ENCODE measurements around the gene RECK. TPM values are rescaled to one million over a fixed set of nuclear protein-coding genes. Genes with fewer than 3 reads are reported as not detected.

RECK gene
- total and polyA plus RNA-seq, 4 donors: 6.0 to 34.1 (median 24.4) TPM

- no peak overlapping the region for H3K4me3 ChIP-seq (ENCODE audit: low read length in 2 of 2)
- DNase-seq (no peak), ATAC-seq (ENCODE audit: low FRiP score) (no peak)
- H3K27ac ChIP-seq (ENCODE audit: low read depth in 1 of 2, low read length in 2 of 2): no peak overlapping the region
- no peaks in the 10 kb centered on the region for H3K9me3 ChIP-seq (ENCODE audit: control insufficient read depth, low read length)
- WGBS, 2 donors: 49 to 55% methylated on average over 2 of the region's 2 CpGs
- peaks cover 0 to 5% of the 10 kb centered on the region in 2 donors for H3K4me1 ChIP-seq (ENCODE audit: control insufficient read depth in 1 of 2, insufficient read depth in 2 of 2, low read length in 2 of 2)
- no peaks in the 10 kb centered on the region for H3K27me3 ChIP-seq (ENCODE audit: control insufficient read depth in 1 of 2, insufficient read depth in 2 of 2, low read length in 1 of 2)
- intact Hi-C loops (cut with DNase I): no loop called here
- H3K36me3 ChIP-seq (ENCODE audit: control insufficient read depth in 1 of 2, insufficient read depth in 2 of 2, low read length in 1 of 2): no peaks in the 10 kb centered on the region
These were observed 8.9 kb downstream of the RECK start for GRCh38 chr9:36045610-36046009.

GRCh38 chr9:36046923-36047322 lies 10.2 kb downstream of the RECK start:
- Histone ChIP-seq H3K27me3 (ENCODE audit: control insufficient read depth in 1 of 2, insufficient read depth in 2 of 2, low read length in 1 of 2) (no peaks in the 10 kb centered on the region), H3K9me3 (ENCODE audit: control insufficient read depth, low read length) (no peaks in the 10 kb centered on the region), H3K4me1 (ENCODE audit: control insufficient read depth in 1 of 2, insufficient read depth in 2 of 2, low read length in 2 of 2) (no peaks in the 10 kb centered on the region), H3K36me3 (ENCODE audit: control insufficient read depth in 1 of 2, insufficient read depth in 2 of 2, low read length in 1 of 2) (no peaks in the 10 kb centered on the region), H3K27ac (ENCODE audit: low read depth in 1 of 2, low read length in 2 of 2) (no peak overlapping the region), H3K4me3 (ENCODE audit: low read length in 2 of 2) (no peak overlapping the region)
- ATAC-seq (ENCODE audit: low FRiP score) (no peak), DNase-seq (no peak)
- 72 to 80% methylated on average over 2 of the region's 2 CpGs for WGBS, 2 donors
- intact Hi-C loops (cut with DNase I): no loop called here

GRCh38 chr9:36049408-36049807 lies 12.7 kb downstream of the RECK start:
- ATAC-seq (ENCODE audit: low FRiP score) (no peak), DNase-seq (no peak)
- Histone ChIP-seq H3K36me3 (ENCODE audit: control insufficient read depth in 1 of 2, insufficient read depth in 2 of 2, low read length in 1 of 2) (no peaks in the 10 kb centered on the region), H3K4me3 (ENCODE audit: low read length in 2 of 2) (no peak overlapping the region), H3K27ac (ENCODE audit: low read depth in 1 of 2, low read length in 2 of 2) (no peak overlapping the region), H3K4me1 (ENCODE audit: control insufficient read depth in 1 of 2, insufficient read depth in 2 of 2, low read length in 2 of 2) (no peaks in the 10 kb centered on the region), H3K9me3 (ENCODE audit: control insufficient read depth, low read length) (no peaks in the 10 kb centered on the region), H3K27me3 (ENCODE audit: control insufficient read depth in 1 of 2, insufficient read depth in 2 of 2, low read length in 1 of 2) (no peaks in the 10 kb centered on the region)
- WGBS, 2 donors: 73 to 88% methylated on average over 4 of the region's 4 CpGs
- intact Hi-C loops (cut with DNase I): no loop called here

- intact Hi-C loops (cut with DNase I): no loop called here
- DNase-seq: no peak
- 89% methylated on average over 3 of the region's 3 CpGs for WGBS, 2 donors
- Histone ChIP-seq H3K4me3 (ENCODE audit: low read length in 2 of 2) (no peak overlapping the region), H3K27ac (ENCODE audit: low read depth in 1 of 2, low read length in 2 of 2) (no peak overlapping the region), H3K9me3 (ENCODE audit: control insufficient read depth, low read length) (no peaks in the 10 kb centered on the region), H3K4me1 (ENCODE audit: control insufficient read depth in 1 of 2, insufficient read depth in 2 of 2, low read length in 2 of 2) (no peaks in the 10 kb centered on the region), H3K27me3 (ENCODE audit: control insufficient read depth in 1 of 2, insufficient read depth in 2 of 2, low read length in 1 of 2) (no peaks in the 10 kb centered on the region), H3K36me3 (ENCODE audit: control insufficient read depth in 1 of 2, insufficient read depth in 2 of 2, low read length in 1 of 2) (no peaks in the 10 kb centered on the region)
- no peak for ATAC-seq (ENCODE audit: low FRiP score)
These were observed 13.8 kb downstream of the RECK start for GRCh38 chr9:36050476-36050875.

- Histone ChIP-seq H3K27ac (ENCODE audit: low read depth in 1 of 2, low read length in 2 of 2) (no peak overlapping the region), H3K9me3 (ENCODE audit: control insufficient read depth, low read length) (no peaks in the 10 kb centered on the region), H3K27me3 (ENCODE audit: control insufficient read depth in 1 of 2, insufficient read depth in 2 of 2, low read length in 1 of 2) (no peaks in the 10 kb centered on the region), H3K36me3 (ENCODE audit: control insufficient read depth in 1 of 2, insufficient read depth in 2 of 2, low read length in 1 of 2) (no peaks in the 10 kb centered on the region), H3K4me3 (ENCODE audit: low read length in 2 of 2) (no peak overlapping the region), H3K4me1 (ENCODE audit: control insufficient read depth in 1 of 2, insufficient read depth in 2 of 2, low read length in 2 of 2) (no peaks in the 10 kb centered on the region)
- ATAC-seq (ENCODE audit: low FRiP score) (no peak), DNase-seq (no peak)
- 85 to 90% methylated on average over 2 of the region's 2 CpGs for WGBS, 2 donors
- intact Hi-C loops (cut with DNase I): no loop called here
These were observed 14.6 kb downstream of the RECK start for GRCh38 chr9:36051317-36051716.

GRCh38 chr9:36053971-36054370 lies 17.3 kb downstream of the RECK start:
- no peak for ATAC-seq (ENCODE audit: low FRiP score)
- WGBS, 2 donors: 73 to 78% methylated on average over 3 of the region's 3 CpGs

GRCh38 chr9:36056896-36057295 lies 20.2 kb downstream of the RECK start:
- Histone ChIP-seq H3K9me3 (ENCODE audit: control insufficient read depth, low read length) (no peaks in the 10 kb centered on the region), H3K4me3 (ENCODE audit: low read length in 2 of 2) (no peak overlapping the region), H3K27me3 (ENCODE audit: control insufficient read depth in 1 of 2, insufficient read depth in 2 of 2, low read length in 1 of 2) (no peaks in the 10 kb centered on the region), H3K27ac (ENCODE audit: low read depth in 1 of 2, low read length in 2 of 2) (no peak overlapping the region), H3K4me1 (ENCODE audit: control insufficient read depth in 1 of 2, insufficient read depth in 2 of 2, low read length in 2 of 2) (no peaks in the 10 kb centered on the region), H3K36me3 (ENCODE audit: control insufficient read depth in 1 of 2, insufficient read depth in 2 of 2, low read length in 1 of 2) (no peaks in the 10 kb centered on the region)
- intact Hi-C loops (cut with DNase I): no loop called here
- WGBS, 2 donors: 68 to 73% methylated on average over 3 of the region's 3 CpGs
- ATAC-seq (ENCODE audit: low FRiP score): no peak
- DNase-seq: no peak

More at GRCh38 chr9:36053971-36054370, 17.3 kb downstream of the RECK start:
- no peaks in the 10 kb centered on the region for H3K27me3 ChIP-seq (ENCODE audit: control insufficient read depth in 1 of 2, insufficient read depth in 2 of 2, low read length in 1 of 2)
- H3K4me1 ChIP-seq (ENCODE audit: control insufficient read depth in 1 of 2, insufficient read depth in 2 of 2, low read length in 2 of 2): no peaks in the 10 kb centered on the region
- no peaks in the 10 kb centered on the region for H3K9me3 ChIP-seq (ENCODE audit: control insufficient read depth, low read length)
- no peak overlapping the region for H3K27ac ChIP-seq (ENCODE audit: low read depth in 1 of 2, low read length in 2 of 2)
- no peaks in the 10 kb centered on the region for H3K36me3 ChIP-seq (ENCODE audit: control insufficient read depth in 1 of 2, insufficient read depth in 2 of 2, low read length in 1 of 2)
- intact Hi-C loops (cut with DNase I): no loop called here
- H3K4me3 ChIP-seq (ENCODE audit: low read length in 2 of 2): no peak overlapping the region
- no peak for DNase-seq

GRCh38 chr9:36063804-36064447 lies 27.2 kb downstream of the RECK start:
- intact Hi-C loops (cut with DNase I): no loop called here
- ATAC-seq (ENCODE audit: low FRiP score): no peak
- 92 to 95% methylated on average over 2 of the region's 2 CpGs for WGBS, 2 donors
- DNase-seq: no peak
- no peaks in the 10 kb centered on the region for H3K27me3 ChIP-seq (ENCODE audit: control insufficient read depth in 1 of 2, insufficient read depth in 2 of 2, low read length in 1 of 2)
- H3K4me3 ChIP-seq (ENCODE audit: low read length in 2 of 2): no peak overlapping the region
- no peaks in the 10 kb centered on the region for H3K9me3 ChIP-seq (ENCODE audit: control insufficient read depth, low read length)
- H3K36me3 ChIP-seq (ENCODE audit: control insufficient read depth in 1 of 2, insufficient read depth in 2 of 2, low read length in 1 of 2): peaks cover 2% of the 10 kb centered on the region in 2 donors
- H3K27ac ChIP-seq (ENCODE audit: low read depth in 1 of 2, low read length in 2 of 2): no peak overlapping the region
- no peaks in the 10 kb centered on the region for H3K4me1 ChIP-seq (ENCODE audit: control insufficient read depth in 1 of 2, insufficient read depth in 2 of 2, low read length in 2 of 2)

- DNase-seq: no peak
- intact Hi-C loops (cut with DNase I): no loop called here
- Histone ChIP-seq H3K4me3 (ENCODE audit: low read length in 2 of 2) (no peak overlapping the region), H3K27ac (ENCODE audit: low read depth in 1 of 2, low read length in 2 of 2) (no peak overlapping the region), H3K9me3 (ENCODE audit: control insufficient read depth, low read length) (no peaks in the 10 kb centered on the region), H3K36me3 (ENCODE audit: control insufficient read depth in 1 of 2, insufficient read depth in 2 of 2, low read length in 1 of 2) (peaks cover 2% of the 10 kb centered on the region in 2 donors), H3K27me3 (ENCODE audit: control insufficient read depth in 1 of 2, insufficient read depth in 2 of 2, low read length in 1 of 2) (no peaks in the 10 kb centered on the region), H3K4me1 (ENCODE audit: control insufficient read depth in 1 of 2, insufficient read depth in 2 of 2, low read length in 2 of 2) (no peaks in the 10 kb centered on the region)
- no peak for ATAC-seq (ENCODE audit: low FRiP score)
- 43 to 65% methylated on average over 1 of the region's 1 CpG for whole genome bisulfite sequencing, 2 donors
These were observed 27.8 kb downstream of the RECK start for GRCh38 chr9:36064448-36065037.

Measured in aorta (tissue), 5 donors.